ENCODE measurements around the gene PRM1.

PRM1 gene

GRCh38 chr16:11250091-11250785 lies 30.9 kb downstream of the PRM1 start:
- ChIA-PET CTCF (no interaction called here), POLR2A (ENCODE audit: low non-redundant PET) (no interaction called here)
- no peak for TF ChIP-seq CTCF (conservative IDR thresholded peaks at IDR 0.05; ENCODE audit: low read depth)
- H3K27ac ChIP-seq = no peak overlapping the region
- DNase-seq (ENCODE audit: low spot score) = no peak

GRCh38 chr16:11249233-11250061 lies 31.7 kb downstream of the PRM1 start:
- DNase-seq (ENCODE audit: low spot score) = no peak
- POLR2A ChIA-PET (ENCODE audit: low non-redundant PET) = no interaction called here
- H3K27ac ChIP-seq = no peak overlapping the region
- CTCF ChIA-PET = no interaction called here
- TF ChIP-seq CTCF (conservative IDR thresholded peaks at IDR 0.05; ENCODE audit: low read depth) = no peak

- POLR2A ChIA-PET (ENCODE audit: low non-redundant PET) = no interaction called here
- CTCF ChIA-PET = no interaction called here
- no peak for TF ChIP-seq CTCF (conservative IDR thresholded peaks at IDR 0.05; ENCODE audit: low read depth)
- no peak for DNase-seq (ENCODE audit: low spot score)
- no peak overlapping the region for H3K27ac ChIP-seq
Observed at GRCh38 chr16:11248133-11248532, 33.0 kb downstream of the PRM1 start.

- H3K27ac ChIP-seq = no peak overlapping the region
- DNase-seq (ENCODE audit: low spot score) = no peak
- CTCF ChIA-PET = no interaction called here
- POLR2A ChIA-PET (ENCODE audit: low non-redundant PET) = no interaction called here
- TF ChIP-seq CTCF (conservative IDR thresholded peaks at IDR 0.05; ENCODE audit: low read depth) = no peak
Observed at GRCh38 chr16:11245988-11246387, 35.1 kb downstream of the PRM1 start.

GRCh38 chr16:11245222-11245737 lies 35.9 kb downstream of the PRM1 start:
- no peak for DNase-seq (ENCODE audit: low spot score)
- TF ChIP-seq CTCF (conservative IDR thresholded peaks at IDR 0.05; ENCODE audit: low read depth) = no peak
- CTCF ChIA-PET = no interaction called here
- no peak overlapping the region for H3K27ac ChIP-seq
- POLR2A ChIA-PET (ENCODE audit: low non-redundant PET) = no interaction called here

GRCh38 chr16:11242658-11243057 lies 38.5 kb downstream of the PRM1 start:
- ChIA-PET POLR2A (ENCODE audit: low non-redundant PET) (no interaction called here), CTCF (no interaction called here)
- no peak overlapping the region for H3K27ac ChIP-seq
- TF ChIP-seq CTCF (conservative IDR thresholded peaks at IDR 0.05; ENCODE audit: low read depth) = no peak
- DNase-seq (ENCODE audit: low spot score) = no peak

All from RWPE1 (cell line).